AG20443 (cell line): ENCODE results near the gene HOXD11.

Experiments used
- DNase-seq: peaks from one replicate; pipeline ENCODE4 v3.0.0; 2012; ENCODE audit warnings: low spot score, mixed read lengths

HOXD11 gene

GRCh38 chr2:176093145-176093897 lies 13.8 kb upstream of the HOXD11 start:
- DNase-seq, result peak; percentile 80

- DNase-seq, result no peak
Observed at GRCh38 chr2:176093898-176094249, 13.2 kb upstream of the HOXD11 start.

GRCh38 chr2:176094349-176094748 lies 12.7 kb upstream of the HOXD11 start:
- no peak for DNase-seq

- DNase-seq, result no peak
Observed at GRCh38 chr2:176095421-176095820, 11.7 kb upstream of the HOXD11 start.

GRCh38 chr2:176096243-176096985 lies 10.7 kb upstream of the HOXD11 start:
- DNase-seq, result no peak

- peak; percentile 90 for DNase-seq
Observed at GRCh38 chr2:176096986-176097819, 9.9 kb upstream of the HOXD11 start.

- no peak for DNase-seq
Observed at GRCh38 chr2:176097820-176098365, 9.2 kb upstream of the HOXD11 start.

GRCh38 chr2:176098366-176099158 lies 8.5 kb upstream of the HOXD11 start:
- DNase-seq, result no peak

GRCh38 chr2:176099159-176099727 lies 7.8 kb upstream of the HOXD11 start:
- DNase-seq, result no peak

- DNase-seq, result no peak
Observed at GRCh38 chr2:176099728-176100546, 7.1 kb upstream of the HOXD11 start, which contains the start of gene HOXD12. HOXD12 (plus strand) TSS chr2:176099795; CDS start chr2:176099802, 7 bp downstream.

GRCh38 chr2:176100547-176101140 lies 6.4 kb upstream of the HOXD11 start:
- DNase-seq, result no peak

GRCh38 chr2:176101216-176101830 lies 5.8 kb upstream of the HOXD11 start:
- DNase-seq, result no peak

GRCh38 chr2:176101842-176102241 lies 5.2 kb upstream of the HOXD11 start:
- no peak for DNase-seq

- DNase-seq, result no peak
Observed at GRCh38 chr2:176102309-176102866, 4.7 kb upstream of the HOXD11 start.

GRCh38 chr2:176103194-176103593 lies 3.9 kb upstream of the HOXD11 start:
- no peak for DNase-seq

- DNase-seq, result no peak
Observed at GRCh38 chr2:176103742-176104315, 3.3 kb upstream of the HOXD11 start.

GRCh38 chr2:176104316-176105077 lies 2.6 kb upstream of the HOXD11 start:
- peak; percentile 65 for DNase-seq
